ENCODE results near the gene POLR3H.

Gene POLR3H

DNA sequence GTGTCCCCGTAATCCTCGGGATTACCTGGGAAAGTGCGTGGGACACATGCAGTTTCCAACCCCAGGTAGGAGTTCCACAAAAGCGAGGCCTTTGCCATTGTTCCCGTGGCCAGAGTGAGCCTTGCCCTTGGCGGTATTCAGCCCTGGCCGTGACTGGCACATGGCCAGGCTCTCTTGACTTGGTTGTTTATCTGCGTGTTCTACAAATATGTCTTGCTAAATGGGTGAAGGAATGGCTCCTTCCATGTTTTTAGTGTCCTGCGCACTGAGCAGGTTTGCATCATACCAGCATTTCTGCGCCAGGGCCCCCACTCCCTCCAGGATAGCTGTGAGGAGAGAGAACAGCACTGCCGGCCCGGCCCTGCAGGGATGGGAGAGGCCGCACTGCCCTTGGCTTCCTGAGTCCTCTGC, 20.0 kb downstream of the POLR3H start:
- TF ChIP-seq, protein P1, sequence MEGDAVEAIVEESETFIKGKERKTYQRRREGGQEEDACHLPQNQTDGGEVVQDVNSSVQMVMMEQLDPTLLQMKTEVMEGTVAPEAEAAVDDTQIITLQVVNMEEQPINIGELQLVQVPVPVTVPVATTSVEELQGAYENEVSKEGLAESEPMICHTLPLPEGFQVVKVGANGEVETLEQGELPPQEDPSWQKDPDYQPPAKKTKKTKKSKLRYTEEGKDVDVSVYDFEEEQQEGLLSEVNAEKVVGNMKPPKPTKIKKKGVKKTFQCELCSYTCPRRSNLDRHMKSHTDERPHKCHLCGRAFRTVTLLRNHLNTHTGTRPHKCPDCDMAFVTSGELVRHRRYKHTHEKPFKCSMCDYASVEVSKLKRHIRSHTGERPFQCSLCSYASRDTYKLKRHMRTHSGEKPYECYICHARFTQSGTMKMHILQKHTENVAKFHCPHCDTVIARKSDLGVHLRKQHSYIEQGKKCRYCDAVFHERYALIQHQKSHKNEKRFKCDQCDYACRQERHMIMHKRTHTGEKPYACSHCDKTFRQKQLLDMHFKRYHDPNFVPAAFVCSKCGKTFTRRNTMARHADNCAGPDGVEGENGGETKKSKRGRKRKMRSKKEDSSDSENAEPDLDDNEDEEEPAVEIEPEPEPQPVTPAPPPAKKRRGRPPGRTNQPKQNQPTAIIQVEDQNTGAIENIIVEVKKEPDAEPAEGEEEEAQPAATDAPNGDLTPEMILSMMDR (IDR thresholded peaks at IDR 0.05) = no peak
- Histone ChIP-seq H3K9me3 (no peaks in the 10 kb centered on the region), H3K36me3 (peaks cover 85% of the 10 kb centered on the region), H3K27ac (no peak overlapping the region), H3K4me3 (ENCODE audit: low read depth in 1 of 2, low read length in 1 of 2) (no peak overlapping the region), H3K4me1 (ENCODE audit: control insufficient read depth in 1 of 2, insufficient read depth in 1 of 2, low read depth in 1 of 2, low read length in 1 of 2) (peaks cover 0 to 3% of the 10 kb centered on the region in 2 experiments), H3K27me3 (no peaks in the 10 kb centered on the region)

DNA sequence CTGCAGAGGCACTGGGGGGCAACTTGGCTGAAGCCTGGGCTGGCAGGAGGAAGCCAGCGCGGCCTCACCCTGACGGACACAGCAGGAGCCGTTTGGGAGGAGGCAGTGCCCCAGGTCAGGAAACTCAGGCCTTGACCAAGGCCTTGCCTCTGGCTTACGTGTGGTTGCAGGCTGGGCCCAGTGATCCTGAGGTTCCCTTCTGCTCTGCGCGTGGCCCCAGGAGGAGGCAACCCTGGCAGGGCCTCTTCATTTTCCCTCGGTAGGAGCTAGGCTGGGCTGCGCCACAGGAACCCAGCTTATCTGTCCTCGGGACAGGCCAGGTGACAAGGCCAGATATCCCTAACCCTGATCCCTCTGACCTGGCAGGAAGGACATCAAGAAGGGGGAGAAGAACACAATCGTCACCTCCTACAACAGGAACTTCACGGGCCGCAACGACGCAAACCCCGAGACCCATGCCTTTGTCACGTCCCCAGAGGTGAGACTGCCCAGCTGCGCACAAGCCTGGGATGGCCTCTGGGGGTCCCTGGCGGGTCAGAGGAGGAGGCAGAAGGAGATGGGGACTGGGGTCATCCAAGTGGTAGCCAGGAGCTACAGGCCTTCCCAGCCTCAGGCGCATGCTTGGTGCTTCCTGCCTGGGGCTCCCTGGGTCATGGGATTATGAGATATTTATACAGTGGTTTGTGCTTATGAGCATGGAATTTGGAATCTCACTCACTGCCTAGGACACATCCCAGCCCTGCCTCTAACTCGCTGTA, 20.6 kb downstream of the POLR3H start:
- no peaks in the 10 kb centered on the region for H3K9me3 ChIP-seq
- no peak overlapping the region for H3K27ac ChIP-seq
- H3K4me1 ChIP-seq (ENCODE audit: control insufficient read depth in 1 of 2, insufficient read depth in 1 of 2, low read depth in 1 of 2, low read length in 1 of 2) = peaks cover 0 to 3% of the 10 kb centered on the region in 2 experiments
- TF ChIP-seq, protein P1 (IDR thresholded peaks at IDR 0.05) = no peak
- no peaks in the 10 kb centered on the region for H3K27me3 ChIP-seq
- H3K4me3 ChIP-seq (ENCODE audit: low read depth in 1 of 2, low read length in 1 of 2) = no peak overlapping the region
- peaks cover 85% of the 10 kb centered on the region for H3K36me3 ChIP-seq

DNA sequence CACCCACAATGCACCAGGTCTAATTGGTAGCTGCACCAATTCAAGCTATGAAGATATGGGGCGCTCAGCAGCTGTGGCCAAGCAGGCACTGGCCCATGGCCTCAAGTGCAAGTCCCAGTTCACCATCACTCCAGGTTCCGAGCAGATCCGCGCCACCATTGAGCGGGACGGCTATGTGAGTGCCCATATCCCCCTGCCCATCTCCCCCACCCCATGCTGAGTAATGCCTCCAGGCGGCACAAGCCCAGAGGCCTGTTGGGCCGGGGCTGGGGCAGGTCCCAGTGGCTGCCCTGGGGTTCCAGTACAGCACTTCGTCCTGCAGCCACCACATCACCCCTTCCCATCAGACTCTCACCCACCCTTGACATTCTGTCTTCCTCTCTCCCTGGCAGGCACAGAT, 21.5 kb downstream of the POLR3H start:
- peaks cover 81% of the 10 kb centered on the region for H3K36me3 ChIP-seq
- peaks cover 0 to 5% of the 10 kb centered on the region in 2 experiments for H3K4me1 ChIP-seq (ENCODE audit: control insufficient read depth in 1 of 2, insufficient read depth in 1 of 2, low read depth in 1 of 2, low read length in 1 of 2)
- H3K27ac ChIP-seq = no peak overlapping the region
- TF ChIP-seq, protein P1 (IDR thresholded peaks at IDR 0.05) = no peak
- H3K27me3 ChIP-seq = no peaks in the 10 kb centered on the region
- H3K4me3 ChIP-seq (ENCODE audit: low read depth in 1 of 2, low read length in 1 of 2) = no peak overlapping the region
- no peaks in the 10 kb centered on the region for H3K9me3 ChIP-seq

DNA sequence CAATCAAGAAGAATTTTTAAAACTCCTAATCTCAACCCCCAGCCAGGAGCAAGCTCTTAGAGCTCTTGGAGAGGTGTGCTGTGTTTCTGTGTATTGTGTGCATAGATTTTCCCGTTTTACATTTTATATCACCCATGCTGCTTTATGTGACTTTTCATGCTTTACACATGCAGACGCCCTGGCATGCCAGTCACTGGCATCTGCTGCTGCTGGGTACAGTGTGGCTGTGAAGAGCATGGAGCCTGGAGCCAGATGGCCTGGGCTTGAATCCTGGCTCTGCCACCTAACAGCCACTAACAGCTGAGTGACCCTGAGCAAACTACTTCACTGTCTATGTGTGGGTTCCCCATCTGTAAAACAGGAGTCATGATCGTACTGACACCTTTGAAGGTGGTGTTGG, 23.1 kb downstream of the POLR3H start:
- H3K27ac ChIP-seq = no peak overlapping the region
- TF ChIP-seq, protein P1 (IDR thresholded peaks at IDR 0.05) = no peak
- no peak overlapping the region for H3K4me3 ChIP-seq (ENCODE audit: low read depth in 1 of 2, low read length in 1 of 2)
- no peaks in the 10 kb centered on the region for H3K9me3 ChIP-seq
- H3K36me3 ChIP-seq = peaks cover 79% of the 10 kb centered on the region
- H3K4me1 ChIP-seq (ENCODE audit: control insufficient read depth in 1 of 2, insufficient read depth in 1 of 2, low read depth in 1 of 2, low read length in 1 of 2) = peaks cover 6 to 13% of the 10 kb centered on the region in 2 experiments
- H3K27me3 ChIP-seq = no peaks in the 10 kb centered on the region

DNA sequence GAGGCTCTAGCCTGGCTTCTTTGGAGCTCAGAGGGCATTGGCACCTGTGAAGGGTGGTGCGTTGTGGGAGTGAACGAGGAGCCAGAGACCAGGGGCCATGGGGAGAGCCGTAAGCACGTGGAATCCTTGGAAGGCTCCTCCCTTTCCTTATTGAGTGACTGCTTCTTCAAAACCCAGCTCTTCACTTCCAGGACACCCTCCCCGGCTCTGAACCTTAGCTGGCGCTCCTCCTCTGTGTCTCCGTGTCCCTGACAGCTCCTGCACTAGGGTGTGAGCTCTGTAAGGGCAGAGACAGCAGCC, 26.3 kb downstream of the POLR3H start:
- H3K4me3 ChIP-seq (ENCODE audit: low read depth in 1 of 2, low read length in 1 of 2) = no peak overlapping the region
- no peaks in the 10 kb centered on the region for H3K9me3 ChIP-seq
- H3K36me3 ChIP-seq = peaks cover 79% of the 10 kb centered on the region
- TF ChIP-seq, protein P1 (IDR thresholded peaks at IDR 0.05) = no peak
- H3K27ac ChIP-seq = no peak overlapping the region
- H3K4me1 ChIP-seq (ENCODE audit: control insufficient read depth in 1 of 2, insufficient read depth in 1 of 2, low read depth in 1 of 2, low read length in 1 of 2) = peaks cover 6 to 10% of the 10 kb centered on the region in 2 experiments
- no peaks in the 10 kb centered on the region for H3K27me3 ChIP-seq
